Ishikawa (cell line): ENCODE data around the gene PACS1.

Source experiments
- CEBPB ChIP-seq: IDR thresholded peaks from 2 replicates; pipeline ENCODE4 v1.6.1; 2012
- CREB1 ChIP-seq: IDR thresholded peaks from 2 replicates; pipeline ENCODE4 v1.6.1; 2012; ENCODE audit warnings: low read depth
- EP300 ChIP-seq: IDR thresholded peaks from 2 replicates; pipeline ENCODE4 v1.6.1; 2012; ENCODE audit warnings: borderline replicate concordance
- FOXM1 ChIP-seq: IDR thresholded peaks from 2 replicates; pipeline ENCODE4 v1.6.1; 2012; ENCODE audit warnings: low read depth, borderline replicate concordance
- MAX ChIP-seq: IDR thresholded peaks from 2 replicates; pipeline ENCODE4 v1.6.1; 2012
- RAD21 ChIP-seq: IDR thresholded peaks from 2 replicates; pipeline ENCODE4 v1.6.1; 2012; ENCODE audit warnings: low read depth
- REST ChIP-seq: IDR thresholded peaks from 2 replicates; pipeline ENCODE4 v1.6.1; 2012; ENCODE audit warnings: low read depth, mild to moderate bottlenecking
- TAF1 ChIP-seq: IDR thresholded peaks from 2 replicates; pipeline ENCODE4 v1.6.1; 2012; ENCODE audit warnings: low read depth, mild to moderate bottlenecking
- TCF12 ChIP-seq: IDR thresholded peaks from 2 replicates; pipeline ENCODE4 v1.6.1; 2012; ENCODE audit warnings: low read depth
- TEAD4 ChIP-seq: IDR thresholded peaks from 2 replicates; pipeline ENCODE4 v1.6.1; 2012
- USF1 ChIP-seq: IDR thresholded peaks from 2 replicates; pipeline ENCODE4 v1.6.1; 2012
- YY1 ChIP-seq: IDR thresholded peaks from 2 replicates; pipeline ENCODE4 v1.6.1; 2012; ENCODE audit warnings: low read depth

GRCh38 chr11:66262696-66263095 lies 192.6 kb downstream of the PACS1 start:
- TF ChIP-seq EP300 (no peak), REST (no peak), CREB1 (no peak), YY1 (no peak), MAX (no peak), TCF12 (no peak), CEBPB (no peak), RAD21 (no peak), FOXM1 (no peak), TAF1 (no peak), USF1 (no peak), TEAD4 (no peak)
